Activated T-helper 2 cell treated with anti-CD3 and anti-CD28 coated beads, Interferon-gamma antibody, Interleukin-2, Interleukin-4, amounts not matched to agents 10 μg/mL and 5 μg/mL and 100 μg/mL, durations not matched to agents 14 hours and 24 hours and 36 hours (primary cell): ENCODE results near the gene PTPRN2. TPM values are rescaled to one million over a fixed set of nuclear protein-coding genes. Genes with fewer than 3 reads are reported as not detected.

Experiments
- DNase-seq: peaks from one replicate; pipeline ENCODE4 v3.0.0; 2021; ENCODE audit warnings: low spot score
- H3K27ac Mint-ChIP-seq: one replicate; pipeline ENCODE4 v1.8.0; 2021; ENCODE audit warnings: mixed read lengths
- H3K27me3 Mint-ChIP-seq: one replicate; pipeline ENCODE4 v1.8.0; 2021; ENCODE audit warnings: low read depth, mixed read lengths
- H3K36me3 Mint-ChIP-seq: one replicate; pipeline ENCODE4 v1.8.0; 2021; ENCODE audit warnings: low read depth, mixed read lengths
- H3K4me1 Mint-ChIP-seq: one replicate; pipeline ENCODE4 v1.8.0; 2021; ENCODE audit warnings: low read depth, mixed read lengths
- H3K4me3 Mint-ChIP-seq: one replicate; pipeline ENCODE4 v1.8.0; 2021; ENCODE audit warnings: low read depth, mild to moderate bottlenecking, moderate library complexity, mixed read lengths
- H3K9me3 Mint-ChIP-seq: one replicate; pipeline ENCODE4 v1.8.0; 2021; ENCODE audit warnings: mixed read lengths
- intact Hi-C: fragments of 100-400 bp; cut with micrococcal nuclease; formaldehyde crosslinking; loops from one replicate; pipeline ENCODE4 v1.15.1; 2023
- total RNA-seq: library from RNA; stranded (reverse); gene quantifications from 2 replicates; pipeline ENCODE4 v1.2.3, GENCODE V29; 2022

The PTPRN2 gene
- total RNA-seq, 1 donor from 2014 or later = 1.3 TPM

- intact Hi-C loops = no loop called here
- no peaks in the 10 kb centered on the region for H3K36me3 Mint-ChIP-seq
- no peaks in the 10 kb centered on the region for H3K27me3 Mint-ChIP-seq
- no peaks in the 10 kb centered on the region for H3K4me1 Mint-ChIP-seq
- no peak for DNase-seq
- H3K27ac Mint-ChIP-seq = no peak overlapping the region
- no peaks in the 10 kb centered on the region for H3K9me3 Mint-ChIP-seq
- no peak overlapping the region for H3K4me3 Mint-ChIP-seq
Measured at GRCh38 chr7:158404031-158404761, 183.4 kb downstream of the PTPRN2 start.

GRCh38 chr7:158403013-158403821 is 184.4 kb downstream of the PTPRN2 start:
- DNase-seq = no peak
- Mint-ChIP-seq H3K9me3 (peaks cover 7% of the 10 kb centered on the region), H3K27me3 (no peaks in the 10 kb centered on the region), H3K4me1 (no peaks in the 10 kb centered on the region), H3K36me3 (no peaks in the 10 kb centered on the region), H3K27ac (no peak overlapping the region), H3K4me3 (no peak overlapping the region)
- intact Hi-C loops = no loop called here

GRCh38 chr7:158402471-158402870 is 185.2 kb downstream of the PTPRN2 start:
- no peaks in the 10 kb centered on the region for H3K36me3 Mint-ChIP-seq
- H3K4me1 Mint-ChIP-seq = no peaks in the 10 kb centered on the region
- no peak overlapping the region for H3K27ac Mint-ChIP-seq
- DNase-seq = no peak
- H3K4me3 Mint-ChIP-seq = no peak overlapping the region
- H3K27me3 Mint-ChIP-seq = no peaks in the 10 kb centered on the region
- peaks cover 7% of the 10 kb centered on the region for H3K9me3 Mint-ChIP-seq
- intact Hi-C loops = no loop called here

- H3K36me3 Mint-ChIP-seq = no peaks in the 10 kb centered on the region
- H3K27me3 Mint-ChIP-seq = no peaks in the 10 kb centered on the region
- H3K4me3 Mint-ChIP-seq = no peak overlapping the region
- intact Hi-C loops = no loop called here
- peaks cover 7% of the 10 kb centered on the region for H3K9me3 Mint-ChIP-seq
- DNase-seq = no peak
- no peak overlapping the region for H3K27ac Mint-ChIP-seq
- H3K4me1 Mint-ChIP-seq = no peaks in the 10 kb centered on the region
Measured at GRCh38 chr7:158401826-158402225, 185.8 kb downstream of the PTPRN2 start.

GRCh38 chr7:158401295-158401694 is 186.3 kb downstream of the PTPRN2 start:
- H3K27me3 Mint-ChIP-seq = no peaks in the 10 kb centered on the region
- no peak overlapping the region for H3K4me3 Mint-ChIP-seq
- no peak overlapping the region for H3K27ac Mint-ChIP-seq
- no peaks in the 10 kb centered on the region for H3K4me1 Mint-ChIP-seq
- no peak for DNase-seq
- intact Hi-C loops = no loop called here
- H3K36me3 Mint-ChIP-seq = no peaks in the 10 kb centered on the region
- H3K9me3 Mint-ChIP-seq = peaks cover 7% of the 10 kb centered on the region

- H3K27ac Mint-ChIP-seq = no peak overlapping the region
- H3K4me1 Mint-ChIP-seq = no peaks in the 10 kb centered on the region
- no peaks in the 10 kb centered on the region for H3K27me3 Mint-ChIP-seq
- no peak overlapping the region for H3K4me3 Mint-ChIP-seq
- no peak for DNase-seq
- H3K36me3 Mint-ChIP-seq = no peaks in the 10 kb centered on the region
- peaks cover 7% of the 10 kb centered on the region for H3K9me3 Mint-ChIP-seq
- intact Hi-C loops = no loop called here
Measured at GRCh38 chr7:158400601-158401225, 186.9 kb downstream of the PTPRN2 start.

- Mint-ChIP-seq H3K27me3 (no peaks in the 10 kb centered on the region), H3K36me3 (no peaks in the 10 kb centered on the region)
- intact Hi-C loops = no loop called here
Measured at GRCh38 chr7:158399762-158400161, 187.9 kb downstream of the PTPRN2 start.

GRCh38 chr7:158398750-158399149 is 188.9 kb downstream of the PTPRN2 start:
- Mint-ChIP-seq H3K27ac (no peak overlapping the region), H3K9me3 (peaks cover 7% of the 10 kb centered on the region), H3K27me3 (no peaks in the 10 kb centered on the region), H3K4me3 (no peak overlapping the region), H3K4me1 (no peaks in the 10 kb centered on the region), H3K36me3 (no peaks in the 10 kb centered on the region)
- DNase-seq = no peak
- intact Hi-C loops = no loop called here

More at GRCh38 chr7:158399762-158400161, 187.9 kb downstream of the PTPRN2 start:
- DNase-seq = no peak
- Mint-ChIP-seq H3K27ac (no peak overlapping the region), H3K9me3 (peaks cover 7% of the 10 kb centered on the region), H3K4me1 (no peaks in the 10 kb centered on the region), H3K4me3 (no peak overlapping the region)

GRCh38 chr7:158397885-158398284 is 189.7 kb downstream of the PTPRN2 start:
- Mint-ChIP-seq H3K4me3 (no peak overlapping the region), H3K9me3 (peaks cover 7% of the 10 kb centered on the region), H3K4me1 (no peaks in the 10 kb centered on the region), H3K36me3 (no peaks in the 10 kb centered on the region), H3K27me3 (no peaks in the 10 kb centered on the region), H3K27ac (no peak overlapping the region)
- DNase-seq = no peak
- intact Hi-C loops = no loop called here

GRCh38 chr7:158396982-158397862 is 190.4 kb downstream of the PTPRN2 start:
- no peak overlapping the region for H3K27ac Mint-ChIP-seq
- no peaks in the 10 kb centered on the region for H3K36me3 Mint-ChIP-seq
- no peaks in the 10 kb centered on the region for H3K27me3 Mint-ChIP-seq
- H3K4me1 Mint-ChIP-seq = no peaks in the 10 kb centered on the region
- DNase-seq = no peak
- no peak overlapping the region for H3K4me3 Mint-ChIP-seq
- intact Hi-C loops = no loop called here
- H3K9me3 Mint-ChIP-seq = peaks cover 7% of the 10 kb centered on the region

- H3K9me3 Mint-ChIP-seq = peaks cover 7% of the 10 kb centered on the region
- no peaks in the 10 kb centered on the region for H3K4me1 Mint-ChIP-seq
- intact Hi-C loops = no loop called here
- DNase-seq = no peak
- no peak overlapping the region for H3K27ac Mint-ChIP-seq
- no peaks in the 10 kb centered on the region for H3K27me3 Mint-ChIP-seq
- H3K36me3 Mint-ChIP-seq = no peaks in the 10 kb centered on the region
- no peak overlapping the region for H3K4me3 Mint-ChIP-seq
Measured at GRCh38 chr7:158396301-158396905, 191.2 kb downstream of the PTPRN2 start.

GRCh38 chr7:158395780-158396278 is 191.8 kb downstream of the PTPRN2 start:
- no peak for DNase-seq
- peaks cover 7% of the 10 kb centered on the region for H3K9me3 Mint-ChIP-seq
- no peak overlapping the region for H3K27ac Mint-ChIP-seq
- H3K4me3 Mint-ChIP-seq = no peak overlapping the region
- intact Hi-C loops = no loop called here
- no peaks in the 10 kb centered on the region for H3K36me3 Mint-ChIP-seq
- H3K27me3 Mint-ChIP-seq = no peaks in the 10 kb centered on the region
- H3K4me1 Mint-ChIP-seq = no peaks in the 10 kb centered on the region
